Glomerular endothelial cell (primary cell): ENCODE results near the gene MYBBP1A. TPM values are rescaled to one million over a fixed set of nuclear protein-coding genes. Genes with fewer than 3 reads are reported as not detected.
"Not testable (repeated sequence)": the region's sequence is repeated elsewhere in the genome, so short reads cannot be mapped to it uniquely, and the experiment has no call there.

Source experiments
- DNase-seq: peaks from one replicate; pipeline ENCODE4 v3.0.0-alpha.2; 2011; ENCODE audit warnings: low read depth, low spot score; ENCODE audit errors: extremely low read depth
- total RNA-seq: library from RNA; depleted of rRNA; stranded (reverse); fragments of >200 nt; gene quantifications from 2 replicates; pipeline ENCODE4 v1.2.3, GENCODE V29; 2015

The MYBBP1A gene, protein sequence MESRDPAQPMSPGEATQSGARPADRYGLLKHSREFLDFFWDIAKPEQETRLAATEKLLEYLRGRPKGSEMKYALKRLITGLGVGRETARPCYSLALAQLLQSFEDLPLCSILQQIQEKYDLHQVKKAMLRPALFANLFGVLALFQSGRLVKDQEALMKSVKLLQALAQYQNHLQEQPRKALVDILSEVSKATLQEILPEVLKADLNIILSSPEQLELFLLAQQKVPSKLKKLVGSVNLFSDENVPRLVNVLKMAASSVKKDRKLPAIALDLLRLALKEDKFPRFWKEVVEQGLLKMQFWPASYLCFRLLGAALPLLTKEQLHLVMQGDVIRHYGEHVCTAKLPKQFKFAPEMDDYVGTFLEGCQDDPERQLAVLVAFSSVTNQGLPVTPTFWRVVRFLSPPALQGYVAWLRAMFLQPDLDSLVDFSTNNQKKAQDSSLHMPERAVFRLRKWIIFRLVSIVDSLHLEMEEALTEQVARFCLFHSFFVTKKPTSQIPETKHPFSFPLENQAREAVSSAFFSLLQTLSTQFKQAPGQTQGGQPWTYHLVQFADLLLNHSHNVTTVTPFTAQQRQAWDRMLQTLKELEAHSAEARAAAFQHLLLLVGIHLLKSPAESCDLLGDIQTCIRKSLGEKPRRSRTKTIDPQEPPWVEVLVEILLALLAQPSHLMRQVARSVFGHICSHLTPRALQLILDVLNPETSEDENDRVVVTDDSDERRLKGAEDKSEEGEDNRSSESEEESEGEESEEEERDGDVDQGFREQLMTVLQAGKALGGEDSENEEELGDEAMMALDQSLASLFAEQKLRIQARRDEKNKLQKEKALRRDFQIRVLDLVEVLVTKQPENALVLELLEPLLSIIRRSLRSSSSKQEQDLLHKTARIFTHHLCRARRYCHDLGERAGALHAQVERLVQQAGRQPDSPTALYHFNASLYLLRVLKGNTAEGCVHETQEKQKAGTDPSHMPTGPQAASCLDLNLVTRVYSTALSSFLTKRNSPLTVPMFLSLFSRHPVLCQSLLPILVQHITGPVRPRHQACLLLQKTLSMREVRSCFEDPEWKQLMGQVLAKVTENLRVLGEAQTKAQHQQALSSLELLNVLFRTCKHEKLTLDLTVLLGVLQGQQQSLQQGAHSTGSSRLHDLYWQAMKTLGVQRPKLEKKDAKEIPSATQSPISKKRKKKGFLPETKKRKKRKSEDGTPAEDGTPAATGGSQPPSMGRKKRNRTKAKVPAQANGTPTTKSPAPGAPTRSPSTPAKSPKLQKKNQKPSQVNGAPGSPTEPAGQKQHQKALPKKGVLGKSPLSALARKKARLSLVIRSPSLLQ (N-terminal part only)
- 65.0 and 84.7 TPM in 2 replicates for total RNA-seq

DNA sequence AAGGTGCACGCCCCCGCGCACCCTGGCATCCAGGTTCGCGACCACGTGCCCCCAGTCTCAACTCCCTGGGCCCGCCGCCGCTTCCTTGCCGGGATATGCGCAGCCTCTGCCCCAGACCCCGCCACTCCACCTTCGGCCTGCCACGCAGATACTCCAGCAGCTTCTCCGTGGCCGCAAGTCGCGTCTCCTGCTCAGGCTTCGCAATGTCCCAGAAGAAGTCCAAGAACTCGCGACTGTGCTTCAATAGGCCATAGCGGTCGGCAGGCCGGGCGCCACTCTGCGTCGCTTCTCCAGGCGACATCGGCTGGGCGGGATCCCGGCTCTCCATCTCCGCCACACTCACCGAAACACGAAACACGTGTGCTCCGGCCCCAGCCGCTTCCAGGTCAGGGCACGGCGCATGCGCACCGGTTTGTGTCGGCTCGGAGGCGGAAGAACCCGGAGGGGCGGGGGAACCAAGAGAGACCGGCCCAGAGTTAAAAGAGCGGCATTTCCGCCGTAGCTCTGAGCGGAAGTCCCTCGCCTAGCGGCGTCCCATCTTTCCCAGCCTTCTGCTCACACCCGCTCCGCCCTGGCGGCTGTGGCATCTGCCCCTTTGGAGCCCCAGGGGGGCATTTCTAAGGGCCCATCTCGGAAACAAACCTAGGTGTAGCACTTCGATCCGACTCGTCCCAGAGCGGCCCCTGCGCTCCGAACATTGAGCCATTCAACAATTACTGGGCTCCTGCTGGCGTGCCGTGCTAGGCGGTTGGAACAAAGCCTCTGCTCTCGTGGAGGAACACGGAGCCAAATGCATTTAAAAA lies at the start of gene MYBBP1A:
Gene MYBBP1A, minus strand, starts transcription at position 388 of the 803 bp plus-strand sequence. Its CDS starts 60 bp downstream, at position 328.
- DNase-seq, result peak; percentile 54

DNA sequence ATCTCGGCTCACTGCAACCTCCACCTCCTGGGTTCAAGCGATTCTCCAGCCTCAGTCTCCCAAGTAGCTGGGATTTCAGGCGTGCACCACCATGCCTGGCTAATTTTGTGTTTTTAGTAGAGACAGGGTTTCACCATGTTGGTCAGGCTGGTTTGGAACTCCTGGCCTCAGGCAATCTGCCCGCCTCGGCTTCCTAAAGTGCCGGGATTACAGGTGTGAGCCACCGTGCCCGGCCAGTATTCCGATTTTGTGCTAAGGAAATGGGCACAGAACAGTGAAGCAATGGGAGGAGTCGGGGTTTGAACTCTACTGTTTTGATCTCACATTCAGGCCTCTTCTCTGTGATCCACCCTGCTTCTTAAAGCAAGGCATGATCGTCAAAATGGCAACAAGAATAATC lies 49.6 kb upstream of the MYBBP1A start:
- not testable (repeated sequence) for DNase-seq

DNA sequence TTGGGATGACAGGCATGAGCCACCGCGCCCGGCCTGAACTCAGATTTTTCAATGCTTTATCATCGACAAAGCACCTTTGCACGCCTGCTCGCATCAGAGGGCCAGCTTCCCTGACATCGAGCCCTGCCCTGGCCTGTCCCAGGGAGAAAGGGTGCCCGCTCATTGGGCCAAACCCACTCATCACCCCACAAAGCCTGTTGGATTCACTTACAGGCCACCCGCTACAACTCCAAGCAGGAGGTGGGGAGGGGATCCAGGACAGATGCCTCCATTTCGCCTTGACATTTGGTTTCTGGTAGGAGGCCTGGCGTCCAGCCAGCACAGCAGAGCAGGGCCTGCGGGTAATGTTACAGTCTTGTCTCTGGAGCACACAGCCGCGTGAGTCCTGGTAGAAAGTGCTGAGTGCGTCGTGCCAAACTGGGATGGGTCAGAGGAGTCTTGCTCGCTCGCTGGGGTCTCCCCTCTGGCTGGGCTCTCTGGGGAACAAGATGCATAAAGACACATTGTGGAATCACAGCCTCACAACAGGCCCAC lies 49.0 kb upstream of the MYBBP1A start:
- DNase-seq, result no peak

DNA sequence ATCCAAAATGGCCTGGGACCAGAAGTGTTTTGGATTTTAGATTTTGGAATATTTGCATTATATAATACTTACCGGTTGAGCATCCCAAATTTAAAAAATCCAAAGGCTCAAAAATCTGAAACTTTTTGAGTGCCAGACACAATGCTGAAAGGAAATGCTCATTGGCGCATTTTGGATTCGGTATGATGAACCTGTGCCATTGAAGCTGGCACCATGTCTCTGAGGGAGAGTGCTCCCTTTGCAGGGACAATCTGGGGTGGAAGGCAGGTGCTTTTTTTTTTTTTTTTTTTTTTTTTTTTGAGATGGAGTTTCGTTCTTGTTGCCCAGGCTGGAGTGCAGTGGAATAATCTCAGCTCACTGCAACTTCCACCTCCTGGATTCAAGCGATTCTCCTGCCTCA lies 46.9 kb upstream of the MYBBP1A start:
- no peak for DNase-seq

DNA sequence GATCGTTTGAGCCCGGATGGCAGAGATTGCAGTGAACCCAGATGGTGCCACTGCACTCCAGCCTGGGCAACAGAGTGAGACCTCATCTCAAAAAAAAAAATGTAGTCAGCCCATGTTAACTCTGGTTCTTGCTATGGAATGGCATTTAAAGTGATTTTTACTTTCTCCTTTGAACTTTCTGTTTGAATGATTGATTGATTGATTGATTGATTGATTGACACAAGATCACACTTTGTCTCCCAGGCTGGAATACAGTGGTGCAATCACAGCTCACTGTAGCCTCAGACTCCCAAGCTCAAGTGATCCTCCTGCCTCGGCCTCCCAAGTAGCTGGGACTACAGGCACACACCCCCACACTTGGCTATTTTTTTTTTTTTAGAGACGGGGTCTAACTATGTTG lies 46.1 kb upstream of the MYBBP1A start:
- DNase-seq, result no peak

DNA sequence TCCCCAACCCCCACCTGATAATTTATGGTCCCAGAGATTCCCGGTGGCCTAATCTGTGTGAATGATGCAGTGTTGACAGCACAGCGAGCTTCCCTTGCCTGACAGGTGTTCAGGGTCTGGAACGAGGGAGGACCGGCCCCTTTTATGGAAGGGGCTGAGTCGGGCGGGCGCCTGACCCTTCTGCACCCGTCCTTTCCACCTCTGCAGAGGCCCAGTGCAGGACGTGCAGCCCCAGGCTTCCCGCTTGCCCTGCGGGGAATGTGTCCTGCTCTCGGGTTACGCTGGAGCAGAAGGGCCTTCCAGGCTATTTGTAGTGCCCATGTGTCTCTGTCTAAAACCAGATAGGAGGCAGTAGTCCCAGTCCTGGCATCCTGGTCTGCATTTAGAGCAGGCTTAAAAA lies 45.4 kb upstream of the MYBBP1A start:
- DNase-seq, result no peak

DNA sequence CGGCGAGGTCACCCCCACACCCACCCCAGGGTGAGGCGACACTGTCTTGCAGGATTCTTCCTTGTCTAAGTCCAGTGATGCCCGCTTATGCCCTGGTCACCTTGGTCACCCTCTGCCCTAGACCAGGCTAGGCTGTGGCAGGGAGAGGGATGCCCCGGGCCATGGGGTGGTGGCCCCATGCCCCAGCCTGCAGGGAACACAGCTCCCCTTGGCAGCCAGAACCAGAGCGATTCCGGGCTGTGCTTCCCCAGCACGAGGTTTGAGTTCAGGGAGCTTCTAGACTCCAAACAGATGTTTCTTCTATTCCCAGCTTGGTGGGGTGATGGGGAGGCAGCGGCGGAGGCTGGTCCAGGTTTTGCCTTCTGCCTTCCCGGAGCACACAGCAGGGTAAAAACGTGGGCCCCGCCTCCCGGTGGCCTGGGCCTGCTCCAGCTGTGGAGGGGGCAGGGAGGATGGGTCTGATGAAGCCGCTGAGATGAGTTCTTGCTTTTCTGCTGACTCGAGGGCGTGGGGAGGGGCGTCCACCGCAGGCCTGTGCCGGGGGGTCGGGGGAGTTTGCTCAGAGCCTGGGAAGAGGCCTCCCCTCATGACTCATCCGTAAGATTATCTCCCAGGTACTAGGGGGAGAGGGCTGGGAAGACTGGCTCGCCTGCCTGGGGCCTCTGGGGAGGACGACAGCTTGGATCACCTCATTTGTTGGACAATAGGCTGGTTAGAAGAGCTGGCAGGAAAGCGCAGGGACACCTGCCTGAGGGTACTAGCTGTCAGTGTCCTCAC lies 44.5 kb upstream of the MYBBP1A start:
- no peak for DNase-seq

DNA sequence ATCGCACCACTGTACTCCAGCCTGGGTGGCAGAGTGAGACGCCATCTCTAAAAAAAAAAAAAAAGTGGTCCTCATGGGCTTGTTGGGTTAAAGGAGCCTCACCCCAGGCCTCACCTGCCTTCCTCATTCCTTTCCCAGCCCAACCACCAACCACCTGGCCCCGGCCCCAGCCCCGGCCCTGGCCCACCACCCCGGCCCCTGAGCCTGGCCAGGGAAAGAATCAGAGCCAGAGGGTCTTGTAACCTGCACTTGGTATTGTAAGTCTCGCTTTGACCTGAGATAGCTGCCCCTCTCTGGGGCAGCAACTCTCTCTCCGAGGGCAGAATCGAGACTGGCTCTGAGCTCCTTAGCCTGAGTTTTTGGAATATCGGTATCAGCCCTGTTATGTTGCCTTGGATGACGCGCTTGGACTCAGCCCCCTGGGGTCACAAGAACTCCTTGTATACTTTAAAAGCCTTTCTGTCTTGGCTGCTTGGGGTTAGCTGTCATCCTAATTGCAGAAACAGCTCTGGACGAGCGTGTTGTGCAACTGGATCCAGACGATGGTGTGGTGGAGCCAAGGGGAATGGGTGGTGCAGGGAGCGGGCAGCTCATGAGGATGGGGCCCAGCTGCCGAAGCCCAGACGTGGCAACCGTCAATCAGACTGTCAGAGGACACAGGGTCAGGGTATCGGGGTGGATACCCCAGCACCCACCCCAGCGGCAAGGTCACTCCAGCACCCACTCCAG lies 43.8 kb upstream of the MYBBP1A start:
- no peak for DNase-seq

DNA sequence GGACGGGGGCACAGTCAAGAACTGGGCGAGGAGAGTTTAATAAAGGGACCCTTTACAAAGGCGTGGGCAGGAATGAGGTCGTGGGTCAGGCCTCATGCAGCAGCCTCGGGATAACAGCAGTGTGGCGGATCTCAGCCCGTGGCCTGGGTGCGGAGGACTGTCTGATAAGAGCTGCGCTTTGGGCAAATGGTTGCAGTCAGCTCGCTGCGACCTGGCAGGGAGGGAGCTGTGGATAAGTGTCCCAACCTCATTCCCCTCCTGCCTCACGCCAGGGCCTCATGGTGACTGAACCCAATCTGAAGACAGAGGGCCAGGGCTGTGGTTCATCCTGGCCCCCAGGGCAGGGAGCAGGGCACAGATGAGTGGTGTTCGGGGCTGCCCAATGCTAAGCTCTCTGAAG lies 42.8 kb upstream of the MYBBP1A start:
- no peak for DNase-seq

DNA sequence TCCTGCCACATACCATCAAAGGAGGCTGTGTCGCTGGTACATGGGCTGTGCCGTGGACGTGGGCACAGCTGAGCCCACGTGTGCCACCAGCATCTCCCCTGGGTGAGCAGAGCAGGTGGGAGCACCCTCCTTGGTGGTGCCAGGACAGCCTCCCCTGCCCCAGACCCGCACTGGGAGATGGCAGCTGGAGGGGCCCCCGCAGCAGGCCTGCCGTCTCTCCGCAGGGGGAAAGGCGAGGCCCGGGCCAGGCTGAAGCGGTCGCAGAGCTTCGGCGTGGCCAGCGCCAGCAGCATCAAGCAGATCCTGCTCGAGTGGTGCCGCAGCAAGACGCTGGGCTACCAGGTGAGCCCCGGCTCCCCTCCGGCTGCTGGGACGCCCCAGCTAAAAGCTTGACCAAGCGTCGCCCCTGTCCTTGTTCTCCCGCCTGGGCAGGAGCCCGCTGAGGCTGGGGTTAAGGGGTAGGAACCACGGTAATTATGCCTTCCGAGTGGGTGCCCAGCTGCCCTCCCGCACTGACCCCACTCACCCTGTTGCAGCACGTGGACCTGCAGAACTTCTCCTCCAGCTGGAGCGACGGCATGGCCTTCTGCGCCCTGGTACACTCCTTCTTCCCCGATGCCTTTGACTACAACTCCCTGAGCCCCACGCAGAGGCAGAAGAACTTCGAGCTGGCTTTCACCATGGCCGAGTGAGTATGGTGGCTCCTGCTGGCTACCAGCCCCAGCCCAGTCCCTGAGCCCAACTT lies 41.6 kb upstream of the MYBBP1A start:
- no peak for DNase-seq

DNA sequence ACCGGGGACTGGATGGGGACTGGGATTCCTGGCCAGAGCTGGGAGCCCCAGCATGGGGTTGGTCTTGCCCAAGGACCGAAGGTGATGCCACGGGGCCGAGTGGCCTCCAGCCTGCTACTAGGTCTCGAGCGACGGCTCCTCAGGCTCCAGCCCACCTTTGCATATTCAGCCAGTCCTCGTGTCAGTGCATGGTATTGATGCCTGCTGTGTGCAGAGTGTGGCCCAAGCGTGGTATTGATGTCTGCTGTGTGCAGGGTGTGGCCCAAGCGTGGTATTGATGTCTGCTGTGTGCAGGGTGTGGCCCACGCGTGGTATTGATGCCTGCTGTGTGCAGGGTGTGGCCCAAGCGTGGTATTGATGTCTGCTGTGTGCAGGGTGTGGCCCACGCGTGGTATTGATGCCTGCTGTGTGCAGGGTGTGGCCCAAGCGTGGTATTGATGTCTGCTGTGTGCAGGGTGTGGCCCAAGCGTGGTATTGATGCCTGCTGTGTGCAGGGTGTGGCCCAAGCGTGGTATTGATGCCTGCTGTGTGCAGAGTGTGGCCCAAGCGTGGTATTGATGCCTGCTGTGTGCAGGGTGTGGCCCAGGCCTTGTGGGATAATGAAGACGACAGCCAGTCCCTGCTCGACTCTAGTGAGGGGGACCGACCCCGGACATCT lies 40.6 kb upstream of the MYBBP1A start:
- DNase-seq, result not testable (repeated sequence)

DNA sequence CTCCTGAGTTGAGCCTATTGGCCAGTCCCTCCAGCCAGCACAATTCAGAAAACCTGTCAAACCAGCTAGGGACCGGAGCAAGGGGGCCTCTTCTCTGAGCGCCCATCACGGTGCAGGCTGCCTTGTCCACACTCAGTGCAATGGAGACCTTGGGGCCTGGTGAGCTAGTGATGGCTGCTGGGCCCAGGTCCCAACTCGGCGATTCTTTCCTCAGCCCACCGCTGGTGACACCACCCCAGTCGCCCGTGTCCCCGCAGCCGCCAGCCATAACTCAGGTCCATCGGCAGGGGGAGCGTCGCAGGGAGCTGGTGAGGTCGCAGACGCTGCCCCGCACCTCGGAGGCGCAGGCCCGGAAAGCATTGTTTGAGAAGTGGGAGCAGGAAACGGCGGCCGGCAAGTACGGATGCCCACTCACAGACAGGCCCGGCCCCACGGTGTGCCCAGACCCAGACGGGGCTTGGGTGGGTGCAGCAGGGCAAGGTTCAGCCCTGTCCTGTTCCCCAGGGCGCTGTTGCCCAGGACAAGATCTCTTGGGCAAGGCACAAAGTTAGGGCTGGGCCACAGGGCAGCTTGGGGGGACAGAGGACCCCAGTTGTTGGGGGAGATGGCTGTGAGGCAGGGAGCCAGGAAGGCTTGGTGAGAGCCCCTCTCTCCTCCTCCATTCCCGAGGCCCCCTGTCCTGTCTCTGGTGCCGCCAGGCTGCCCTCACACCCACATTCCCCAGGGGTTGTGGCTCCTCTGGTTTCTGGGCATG lies 39.9 kb upstream of the MYBBP1A start:
- DNase-seq, result no peak

DNA sequence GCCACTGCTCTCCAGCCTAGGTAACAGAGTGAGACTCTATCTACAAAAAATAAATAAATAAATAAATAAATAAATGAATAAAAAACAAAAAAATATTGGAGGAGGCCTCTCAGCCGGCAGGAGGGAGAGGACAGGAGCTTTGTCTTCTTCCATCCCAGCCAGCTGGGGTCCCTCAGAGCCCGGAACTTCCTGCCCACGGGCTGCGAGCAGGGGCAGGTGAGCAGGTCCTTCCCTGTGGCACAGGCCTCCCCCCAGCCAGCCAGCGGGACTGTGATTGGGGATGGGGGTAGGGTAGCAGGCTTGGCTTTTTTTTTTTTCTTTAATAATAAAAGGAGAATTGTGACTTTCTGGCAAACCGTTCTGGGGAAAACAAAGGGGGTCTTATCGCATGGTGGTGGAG lies 39.2 kb upstream of the MYBBP1A start:
- DNase-seq, result no peak

DNA sequence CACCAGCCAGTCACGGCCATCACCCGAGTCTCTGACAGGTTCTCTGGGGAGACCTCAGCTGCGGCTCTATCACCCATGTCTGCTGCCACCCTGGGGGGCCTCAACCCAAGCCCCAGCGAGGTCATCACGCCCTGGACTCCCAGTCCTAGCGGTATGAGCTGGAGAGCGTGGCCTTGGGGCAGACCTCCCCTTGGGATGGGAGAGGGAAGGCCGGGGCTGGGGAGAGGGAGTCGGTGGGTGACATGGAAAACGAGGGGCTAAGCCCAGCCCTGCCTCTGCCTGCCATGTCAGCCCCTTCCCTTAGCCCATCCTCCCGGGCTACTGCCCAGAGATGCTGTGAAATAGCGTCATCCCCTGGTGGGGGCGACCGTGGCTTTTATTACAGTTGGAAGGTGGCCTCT lies 37.8 kb upstream of the MYBBP1A start:
- DNase-seq, result no peak

DNA sequence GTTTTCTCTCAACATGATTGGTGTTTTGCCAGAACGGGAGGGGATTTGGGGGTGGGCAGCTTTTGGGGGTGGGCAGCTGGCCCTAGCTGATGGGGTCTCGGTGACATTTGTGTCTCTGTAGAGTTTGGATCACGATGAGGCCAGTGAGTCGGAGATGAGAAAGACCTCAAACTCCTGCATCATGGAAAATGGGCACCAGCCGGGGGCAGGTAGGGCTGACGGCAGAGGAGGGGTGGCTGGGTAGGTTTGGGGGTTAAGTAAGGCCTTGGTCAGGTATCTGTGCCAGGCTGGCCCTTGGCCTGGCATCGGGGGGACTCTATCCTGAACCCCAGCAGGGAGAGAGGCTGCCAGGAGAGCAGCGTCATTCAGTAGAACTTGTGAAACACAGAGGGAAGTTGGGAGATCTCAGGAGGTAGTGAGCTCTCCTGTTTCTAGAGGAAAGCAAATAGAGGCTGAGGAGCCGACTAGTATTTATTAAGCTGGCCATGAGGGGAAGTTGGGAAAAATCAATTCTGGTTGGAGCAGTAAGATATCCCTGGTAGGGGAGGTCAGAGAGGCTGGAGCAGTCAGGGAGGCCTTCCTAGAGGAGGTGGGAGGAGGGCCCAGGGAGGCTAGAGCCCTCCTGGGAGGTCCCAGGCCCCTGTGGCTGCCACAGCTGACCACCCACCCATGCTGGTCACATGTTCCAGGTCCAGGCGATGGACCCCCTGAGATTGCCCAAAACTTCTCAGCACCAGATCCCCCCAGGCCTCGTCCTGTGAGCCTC lies 37.2 kb upstream of the MYBBP1A start:
- no peak for DNase-seq

DNA sequence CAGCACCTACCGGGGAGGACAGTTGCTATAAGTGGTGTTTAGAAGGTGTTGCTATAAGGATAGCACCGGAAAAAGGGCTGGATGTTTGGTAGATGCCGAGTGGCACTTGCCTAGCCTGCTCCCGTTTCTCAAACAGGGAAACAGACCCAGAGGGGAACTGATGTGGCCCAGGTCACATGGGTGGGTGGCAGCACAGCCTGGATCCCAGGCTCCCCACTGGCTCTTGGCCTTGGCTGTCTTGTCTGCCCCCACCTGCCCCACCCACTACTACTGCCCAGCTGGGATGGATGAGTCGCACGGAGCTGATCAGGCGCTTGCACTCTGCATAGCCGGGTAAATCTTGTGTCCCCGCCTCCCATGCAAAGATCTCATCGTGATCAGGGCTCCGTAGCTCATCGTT lies 36.3 kb upstream of the MYBBP1A start:
- DNase-seq, result no peak
